MM.1S (cell line): ENCODE results near the gene R3HDM4.
A peak's percentile ranks its signal among the peaks of the same experiment; 100 is the strongest.

Source experiments
- DNase-seq: peaks from one replicate; pipeline ENCODE4 v3.0.0-alpha.2; 2015
- H2AFZ ChIP-seq: fragments of 300-600 bp; sonication (generic); 2 replicates; pipeline ENCODE4 v1.6.0; 2016; ENCODE audit warnings: antibody characterized with exemption, low read length
- H3F3A ChIP-seq: fragments of 300-600 bp; sonication (generic); 2 replicates; pipeline ENCODE4 v1.6.1; 2016; ENCODE audit warnings: mild to moderate bottlenecking, antibody characterized with exemption, low read length, moderate library complexity, mixed read lengths; ENCODE audit not compliant: insufficient read depth
- H3K27ac ChIP-seq: fragments of 300-600 bp; sonication (generic); 2 replicates; pipeline ENCODE4 v1.5.1; 2016; ENCODE audit warnings: mild to moderate bottlenecking, low read length
- H3K27me3 ChIP-seq: fragments of 300-600 bp; sonication (generic); replicated peaks from 2 replicates; pipeline ENCODE4 v1.6.0; 2016; ENCODE audit warnings: low read length; ENCODE audit not compliant: insufficient read depth
- H3K36me3 ChIP-seq: fragments of 300-600 bp; sonication (generic); replicated peaks from 2 replicates; pipeline ENCODE4 v1.6.1; 2016; ENCODE audit warnings: mild to moderate bottlenecking, low read length, mixed read lengths; ENCODE audit not compliant: insufficient read depth
- H3K4me1 ChIP-seq: fragments of 300-600 bp; sonication (generic); 2 replicates; pipeline ENCODE4 v1.6.1; 2016; ENCODE audit warnings: low read length, mixed read lengths
- H3K4me2 ChIP-seq: fragments of 300-600 bp; sonication (generic); 2 replicates; pipeline ENCODE4 v1.6.0; 2016; ENCODE audit warnings: low read depth, low read length
- H3K4me3 ChIP-seq: fragments of 300-600 bp; sonication (generic); 2 replicates; pipeline ENCODE4 v1.5.1; 2016; ENCODE audit warnings: low read length, mixed read lengths
- H3K79me2 ChIP-seq: fragments of 300-600 bp; sonication (generic); 2 replicates; pipeline ENCODE4 v1.6.1; 2016; ENCODE audit warnings: mixed run types, low read length, mixed read lengths
- H3K9ac ChIP-seq: fragments of 300-600 bp; sonication (generic); 2 replicates; pipeline ENCODE4 v1.6.1; 2016; ENCODE audit warnings: low read length, mixed read lengths
- H3K9me2 ChIP-seq: fragments of 300-600 bp; sonication (generic); replicated peaks from 2 replicates; pipeline ENCODE4 v1.6.1; 2016; ENCODE audit warnings: mild to moderate bottlenecking, low read length, mixed read lengths; ENCODE audit not compliant: insufficient read depth
- H3K9me3 ChIP-seq: fragments of 300-600 bp; sonication (generic); replicated peaks from 2 replicates; pipeline ENCODE4 v1.6.1; 2016; ENCODE audit warnings: mild to moderate bottlenecking, low read length, mixed read lengths; ENCODE audit not compliant: insufficient read depth
- H4K20me1 ChIP-seq: fragments of 300-600 bp; sonication (generic); 2 replicates; pipeline ENCODE4 v1.6.1; 2016; ENCODE audit warnings: mild to moderate bottlenecking, low read length, moderate library complexity, mixed read lengths; ENCODE audit not compliant: insufficient read depth
- EZH2 ChIP-seq: fragments of 300-600 bp; sonication (generic); optimal IDR thresholded peaks from 2 replicates; pipeline ENCODE3; 2017; ENCODE audit warnings: low read depth, mild to moderate bottlenecking, antibody characterized with exemption, low read length, mixed read lengths
- EZH2phosphoT487 ChIP-seq: fragments of 300-600 bp; sonication (generic); IDR thresholded peaks from 2 replicates; pipeline ENCODE4 v1.6.1; 2018; ENCODE audit warnings: antibody characterized with exemption, low read length
- TF ChIP-seq, protein P1 (sequence below): fragments of 300-600 bp; sonication (generic); IDR thresholded peaks from 2 replicates; pipeline ENCODE4 v1.5.1; 2016; ENCODE audit warnings: antibody characterized with exemption, low read length, mixed read lengths

The R3HDM4 gene

DNA sequence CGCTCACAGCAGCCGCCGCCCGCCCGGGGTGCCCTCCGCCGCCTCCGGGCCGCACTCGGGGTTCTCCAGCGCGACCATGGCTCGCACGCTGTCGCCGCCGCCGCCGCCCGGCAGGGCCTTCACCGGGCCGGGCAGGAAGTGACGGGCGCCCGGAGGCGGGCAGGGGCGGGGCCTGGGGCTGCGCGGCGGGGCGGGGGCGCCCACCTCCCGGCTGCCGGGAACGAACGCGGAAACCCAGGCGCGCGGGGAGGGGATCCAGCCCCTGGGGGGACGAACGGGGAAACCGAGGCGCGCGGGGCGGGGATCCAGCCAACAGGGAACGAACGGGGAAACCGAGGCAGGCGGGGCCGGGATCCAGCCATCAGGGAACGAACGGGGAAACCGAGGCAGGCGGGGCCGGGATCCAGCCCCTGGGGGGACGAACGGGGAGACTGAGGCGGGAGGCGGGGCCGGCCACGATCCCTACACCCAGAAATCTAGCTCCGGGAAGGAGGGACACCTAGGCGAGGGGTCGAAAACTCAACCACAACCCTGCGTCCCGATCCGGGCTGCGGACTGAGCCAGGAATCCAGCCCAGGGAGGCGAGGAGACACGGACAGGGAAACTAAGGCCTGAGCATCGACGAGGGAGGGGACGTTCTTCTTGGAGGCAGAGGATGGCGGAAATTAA is at the start of gene R3HDM4:
R3HDM4 (minus strand) TSS at position 140 of the 669 bp plus-strand sequence; CDS start at position 78, 62 bp downstream.
- Histone ChIP-seq H3K4me1 (0 out of 2 replicates have a peak, but pooled peaks cover 7% of the 10 kb centered on the region), H3K79me2 (peaks cover 18% of the 10 kb centered on the region), H3F3A (peaks cover 9% of the 10 kb centered on the region), H3K9me2 (no peaks in the 10 kb centered on the region), H3K27ac (peak within 1 kb of the TSS; percentile 14; the same call in 1 of the 2 replicates), H3K27me3 (peaks cover 17% of the 10 kb centered on the region), H4K20me1 (no peaks in the 10 kb centered on the region), H2AFZ (peak within 1 kb of the TSS; percentile 88), H3K4me3 (peak within 1 kb of the TSS; percentile 93), H3K4me2 (peak within 1 kb of the TSS; percentile 93), H3K9ac (peak within 1 kb of the TSS; percentile 82), H3K36me3 (no peaks in the 10 kb centered on the region), H3K9me3 (no peaks in the 10 kb centered on the region)
- TF ChIP-seq EZH2phosphoT487 (no peak), EZH2 (no peak)
- TF ChIP-seq, protein P1, sequence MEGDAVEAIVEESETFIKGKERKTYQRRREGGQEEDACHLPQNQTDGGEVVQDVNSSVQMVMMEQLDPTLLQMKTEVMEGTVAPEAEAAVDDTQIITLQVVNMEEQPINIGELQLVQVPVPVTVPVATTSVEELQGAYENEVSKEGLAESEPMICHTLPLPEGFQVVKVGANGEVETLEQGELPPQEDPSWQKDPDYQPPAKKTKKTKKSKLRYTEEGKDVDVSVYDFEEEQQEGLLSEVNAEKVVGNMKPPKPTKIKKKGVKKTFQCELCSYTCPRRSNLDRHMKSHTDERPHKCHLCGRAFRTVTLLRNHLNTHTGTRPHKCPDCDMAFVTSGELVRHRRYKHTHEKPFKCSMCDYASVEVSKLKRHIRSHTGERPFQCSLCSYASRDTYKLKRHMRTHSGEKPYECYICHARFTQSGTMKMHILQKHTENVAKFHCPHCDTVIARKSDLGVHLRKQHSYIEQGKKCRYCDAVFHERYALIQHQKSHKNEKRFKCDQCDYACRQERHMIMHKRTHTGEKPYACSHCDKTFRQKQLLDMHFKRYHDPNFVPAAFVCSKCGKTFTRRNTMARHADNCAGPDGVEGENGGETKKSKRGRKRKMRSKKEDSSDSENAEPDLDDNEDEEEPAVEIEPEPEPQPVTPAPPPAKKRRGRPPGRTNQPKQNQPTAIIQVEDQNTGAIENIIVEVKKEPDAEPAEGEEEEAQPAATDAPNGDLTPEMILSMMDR, result no peak
- peak; percentile 79 for DNase-seq

DNA sequence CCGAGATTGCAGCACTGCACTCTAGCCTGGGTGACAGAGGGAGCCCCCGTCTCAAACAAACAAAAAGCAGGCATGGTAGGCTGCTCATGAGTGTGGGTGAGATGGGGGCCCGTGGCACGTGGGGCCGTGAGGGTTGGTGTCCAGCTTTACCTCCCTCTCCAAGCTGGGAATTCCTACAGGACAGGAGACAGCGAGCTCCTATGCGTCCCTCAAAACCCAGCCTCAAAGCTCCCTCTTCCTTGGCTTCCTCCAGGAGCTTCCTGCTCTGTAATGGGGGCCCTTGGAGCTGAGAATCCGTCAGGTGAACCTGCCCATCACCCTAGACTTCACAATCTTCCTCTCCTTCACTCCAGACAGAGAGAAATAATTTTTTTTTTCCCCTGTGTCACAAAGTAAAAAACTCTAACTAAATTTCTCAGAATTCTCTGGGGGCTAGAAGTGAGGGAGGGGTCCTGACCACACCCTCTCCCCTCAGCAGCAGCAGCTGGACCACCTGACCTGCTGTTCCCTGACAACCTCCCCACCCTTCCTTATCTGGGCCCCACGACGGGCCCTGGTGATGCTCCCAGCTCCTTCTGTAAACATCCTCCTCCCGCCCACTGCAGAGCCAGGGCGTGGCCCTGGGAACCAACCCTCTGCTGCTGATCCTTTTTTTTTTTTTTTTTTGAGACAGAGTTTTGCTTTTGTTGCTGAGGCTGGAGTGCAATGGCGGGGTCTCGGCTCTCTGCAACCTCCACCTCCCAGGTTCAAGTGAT is 49.0 kb upstream of the R3HDM4 start:
- Histone ChIP-seq H3K9me3 (no peaks in the 10 kb centered on the region), H3F3A (no peaks in the 10 kb centered on the region), H3K36me3 (peaks cover 3% of the 10 kb centered on the region; the same call in 1 of the 2 replicates), H3K79me2 (no peaks in the 10 kb centered on the region), H3K4me3 (no peak overlapping the region), H3K9ac (no peak overlapping the region), H3K4me2 (no peak overlapping the region), H3K27me3 (no peaks in the 10 kb centered on the region), H4K20me1 (no peaks in the 10 kb centered on the region), H3K4me1 (no peaks in the 10 kb centered on the region), H3K27ac (no peak overlapping the region), H3K9me2 (no peaks in the 10 kb centered on the region), H2AFZ (no peak overlapping the region)
- DNase-seq, result no peak
- TF ChIP-seq EZH2phosphoT487, result no peak
- no peak for TF ChIP-seq EZH2
- TF ChIP-seq, protein P1, result no peak

DNA sequence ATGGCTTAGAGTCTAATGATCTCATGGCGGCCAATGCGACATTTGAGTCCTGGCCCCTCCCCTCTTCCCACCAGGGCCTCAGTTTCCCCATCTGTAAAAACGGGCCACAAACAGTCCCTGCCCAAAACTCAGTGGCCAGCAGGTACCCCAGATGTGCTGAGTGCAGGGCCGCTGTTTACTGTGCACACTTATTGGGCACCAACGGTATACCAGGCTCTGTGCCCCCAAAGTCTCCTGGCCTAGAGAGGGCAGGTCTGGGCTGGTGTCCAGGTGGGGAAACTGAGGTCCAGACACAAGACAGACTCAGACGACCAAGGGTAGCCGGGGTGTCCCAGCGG is 47.6 kb upstream of the R3HDM4 start:
- H2AFZ ChIP-seq, result no peak overlapping the region
- peaks cover 3% of the 10 kb centered on the region; the same call in 1 of the 2 replicates for H3K36me3 ChIP-seq
- no peak overlapping the region for H3K4me2 ChIP-seq
- no peaks in the 10 kb centered on the region for H3F3A ChIP-seq
- H3K27ac ChIP-seq, result no peak overlapping the region
- H3K79me2 ChIP-seq, result no peaks in the 10 kb centered on the region; the same call in 1 of the 2 replicates
- H3K27me3 ChIP-seq, result no peaks in the 10 kb centered on the region
- H3K9me3 ChIP-seq, result no peaks in the 10 kb centered on the region
- no peak for DNase-seq
- no peak for TF ChIP-seq EZH2
- TF ChIP-seq, protein P1, result no peak
- TF ChIP-seq EZH2phosphoT487, result no peak
- H3K4me1 ChIP-seq, result no peaks in the 10 kb centered on the region
- no peaks in the 10 kb centered on the region for H4K20me1 ChIP-seq
- no peak overlapping the region for H3K9ac ChIP-seq
- H3K4me3 ChIP-seq, result no peak overlapping the region
- H3K9me2 ChIP-seq, result no peaks in the 10 kb centered on the region
